Uterus (tissue), 2 donors: ENCODE data around the gene TACR1.

Source experiments
- CTCF ChIP-seq, 4 experiments: fragments of 200-600 bp in 2 of 4; fragments of 450-650 bp in 2 of 4; sonication (generic) in 2 of 4; IDR thresholded peaks; one replicate each; pipeline ENCODE4 v1.5.1; 2016 to 2019; ENCODE audit warnings: antibody characterized with exemption in 4 of 4, mild to moderate bottlenecking in 2 of 4, moderate library complexity in 1 of 4
- POLR2A ChIP-seq, 2 donors: fragments of 450-650 bp; IDR thresholded peaks; one replicate each; pipeline ENCODE4 v1.6.1; 2016; ENCODE audit warnings: antibody characterized with exemption in 2 of 2, mild to moderate bottlenecking in 1 of 2, moderate library complexity in 1 of 2

GRCh38 chr2:75133621-75134570 is 65.4 kb downstream of the TACR1 start:
- TF ChIP-seq CTCF (IDR thresholded peaks at IDR 0.05) (no peak), POLR2A (IDR thresholded peaks at IDR 0.05) (no peak)
